ENCODE results near the gene AP1S1. TPM values are rescaled to one million over a fixed set of nuclear protein-coding genes. Genes with fewer than 3 reads are reported as not detected.
A peak's percentile ranks its signal among the peaks of the same experiment; 100 is the strongest.

The AP1S1 gene
- total and polyA plus RNA-seq, 2 of the 13 experiments (the other 11 are each of a cell fraction or from before 2014, with no cell fraction given) = 57.5 to 68.1 TPM

DNA sequence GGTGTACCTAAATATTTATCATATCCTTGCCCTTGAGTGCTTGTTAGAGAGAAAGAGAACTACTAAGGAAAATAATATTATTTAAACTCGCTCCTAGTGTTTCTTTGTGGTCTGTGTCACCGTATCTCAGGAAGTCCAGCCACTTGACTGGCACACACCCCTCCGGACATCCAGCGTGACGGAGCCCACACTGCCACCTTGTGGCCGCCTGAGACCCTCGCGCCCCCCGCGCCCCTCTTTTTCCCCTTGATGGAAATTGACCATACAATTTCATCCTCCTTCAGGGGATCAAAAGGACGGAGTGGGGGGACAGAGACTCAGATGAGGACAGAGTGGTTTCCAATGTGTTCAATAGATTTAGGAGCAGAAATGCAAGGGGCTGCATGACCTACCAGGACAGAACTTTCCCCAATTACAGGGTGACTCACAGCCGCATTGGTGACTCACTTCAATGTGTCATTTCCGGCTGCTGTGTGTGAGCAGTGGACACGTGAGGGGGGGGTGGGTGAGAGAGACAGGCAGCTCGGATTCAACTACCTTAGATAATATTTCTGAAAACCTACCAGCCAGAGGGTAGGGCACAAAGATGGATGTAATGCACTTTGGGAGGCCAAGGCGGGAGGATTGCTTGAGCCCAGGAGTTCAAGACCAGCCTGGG is 15.9 kb upstream of the AP1S1 start (continued):
- TF ChIP-seq PLSCR1 (CRISPR knock-in tag; IDR thresholded peaks at IDR 0.05; ENCODE audit: borderline replicate concordance) (no peak; the same call in 1 of the 2 replicates), NFYB (CRISPR knock-in tag; IDR thresholded peaks at IDR 0.05) (no peak), NR2F6 (IDR thresholded peaks at IDR 0.05) (no peak), NR2F6 (CRISPR knock-in tag; IDR thresholded peaks at IDR 0.05) (peak; percentile 12; the same call in 1 of the 2 replicates), ZNF609 (CRISPR knock-in tag; IDR thresholded peaks at IDR 0.05; ENCODE audit: borderline replicate concordance) (peak; percentile 76; the same call in 1 of the 2 replicates), REST (IDR thresholded peaks at IDR 0.05; ENCODE audit: borderline replicate concordance in 1 of 2, low read depth in 1 of 2, low read length in 2 of 2) (peak in 1 of 2 experiments; percentile 30; a peak in 1 of 4 replicates), ZKSCAN8 (CRISPR knock-in tag; IDR thresholded peaks at IDR 0.05; ENCODE audit: borderline replicate concordance) (0 out of 2 replicates have a peak, but pooled peaks have one; percentile 17), USF2 (IDR thresholded peaks at IDR 0.05; ENCODE audit: low read depth, low read length) (peak; percentile 77), USF2 (CRISPR knock-in tag; IDR thresholded peaks at IDR 0.05; ENCODE audit: borderline replicate concordance) (peak; percentile 62; the same call in 1 of the 2 replicates), BHLHE40 (IDR thresholded peaks at IDR 0.05; ENCODE audit: low read length) (peak; percentile 97), ZNF547 (CRISPR knock-in tag; IDR thresholded peaks at IDR 0.05) (0 out of 2 replicates have a peak, but pooled peaks have one; percentile 31), SNAPC2 (CRISPR knock-in tag; IDR thresholded peaks at IDR 0.05) (peak; percentile 29; the same call in 1 of the 2 replicates), CREM (IDR thresholded peaks at IDR 0.05) (peak; percentile 45; the same call in 1 of the 2 replicates), CREM (CRISPR knock-in tag; IDR thresholded peaks at IDR 0.05) (no peak), HOXA3 (CRISPR knock-in tag; IDR thresholded peaks at IDR 0.05) (peak; percentile 54)
- TF ChIP-seq, protein P1, sequence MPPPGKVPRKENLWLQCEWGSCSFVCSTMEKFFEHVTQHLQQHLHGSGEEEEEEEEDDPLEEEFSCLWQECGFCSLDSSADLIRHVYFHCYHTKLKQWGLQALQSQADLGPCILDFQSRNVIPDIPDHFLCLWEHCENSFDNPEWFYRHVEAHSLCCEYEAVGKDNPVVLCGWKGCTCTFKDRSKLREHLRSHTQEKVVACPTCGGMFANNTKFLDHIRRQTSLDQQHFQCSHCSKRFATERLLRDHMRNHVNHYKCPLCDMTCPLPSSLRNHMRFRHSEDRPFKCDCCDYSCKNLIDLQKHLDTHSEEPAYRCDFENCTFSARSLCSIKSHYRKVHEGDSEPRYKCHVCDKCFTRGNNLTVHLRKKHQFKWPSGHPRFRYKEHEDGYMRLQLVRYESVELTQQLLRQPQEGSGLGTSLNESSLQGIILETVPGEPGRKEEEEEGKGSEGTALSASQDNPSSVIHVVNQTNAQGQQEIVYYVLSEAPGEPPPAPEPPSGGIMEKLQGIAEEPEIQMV (CRISPR knock-in tag; IDR thresholded peaks at IDR 0.05; ENCODE audit: low read depth) = no peak

Measured in HepG2 (cell line).